CD14-positive monocyte (primary cell): ENCODE measurements around the gene SLC25A33. TPM values are rescaled to one million over a fixed set of nuclear protein-coding genes. Genes with fewer than 3 reads are reported as not detected.
A peak's percentile ranks its signal among the peaks of the same experiment; 100 is the strongest.

Experiments used
- DNase-seq, 3 donors: peaks; one replicate each; pipeline ENCODE4 v3.0.0-alpha.2; 2011 to 2022
- H2AFZ ChIP-seq: 2 replicates; pipeline ENCODE4 v1.6.0; 2012; ENCODE audit warnings: mild to moderate bottlenecking, low read depth, low read length, inconsistent platforms; ENCODE audit not compliant: insufficient read depth, poor library complexity, severe bottlenecking
- H3K27ac ChIP-seq, 2 donors: 1 replicate in 1 of 2; 2 replicates in 1 of 2; pipeline ENCODE4 v1.5.1; 2012 to 2013; ENCODE audit warnings: low read length in 2 of 2, control low read depth in 1 of 2, inconsistent platforms in 1 of 2, low read depth in 1 of 2, mild to moderate bottlenecking in 1 of 2
- H3K27me3 ChIP-seq, 2 donors: one replicate each; pipeline versions ENCODE4 v1.6.0 to v1.6.1; 2011 to 2013; ENCODE audit warnings: low read length in 2 of 2; ENCODE audit not compliant: control insufficient read depth in 2 of 2, insufficient read depth in 2 of 2
- H3K36me3 ChIP-seq, 2 donors: replicated peaks in 1 of 2; 1 replicate in 1 of 2; 2 replicates in 1 of 2; pipeline versions ENCODE4 v1.5.1 to v1.6.1; 2012 to 2013; ENCODE audit warnings: low read length in 2 of 2, control low read depth in 1 of 2, inconsistent platforms in 1 of 2, mild to moderate bottlenecking in 1 of 2; ENCODE audit not compliant: insufficient read depth in 2 of 2, control insufficient read depth in 1 of 2
- H3K4me1 ChIP-seq, 2 donors: 1 replicate in 1 of 2; 2 replicates in 1 of 2; pipeline versions ENCODE4 v1.5.1 to v1.6.1; 2012 to 2013; ENCODE audit warnings: low read length in 2 of 2, control low read depth in 1 of 2, inconsistent platforms in 1 of 2, mild to moderate bottlenecking in 1 of 2, moderate library complexity in 1 of 2; ENCODE audit not compliant: insufficient read depth in 2 of 2, control insufficient read depth in 1 of 2
- H3K4me2 ChIP-seq: replicated peaks from 2 replicates; pipeline ENCODE3; 2012; ENCODE audit warnings: low read length, moderate library complexity, mild to moderate bottlenecking; ENCODE audit not compliant: poor library complexity, severe bottlenecking; ENCODE audit errors: extremely low read depth
- H3K4me3 ChIP-seq, 3 experiments: fragments of 200-600 bp in 1 of 3; sonication (generic) in 1 of 3; replicated peaks in 1 of 3; 1 replicate in 2 of 3; 2 replicates in 1 of 3; pipeline ENCODE4 v1.5.1; 2011 to 2013; ENCODE audit warnings: low read length in 3 of 3, mild to moderate bottlenecking in 3 of 3, control low read depth in 2 of 3, low read depth in 2 of 3, inconsistent platforms in 1 of 3, moderate library complexity in 1 of 3
- H3K79me2 ChIP-seq: 2 replicates; pipeline ENCODE4 v1.6.0; 2012; ENCODE audit warnings: mild to moderate bottlenecking, control low read depth, inconsistent platforms, low read length, moderate library complexity; ENCODE audit not compliant: insufficient read depth
- H3K9ac ChIP-seq: 2 replicates; pipeline ENCODE4 v1.6.0; 2017; ENCODE audit warnings: low read length, mild to moderate bottlenecking; ENCODE audit not compliant: insufficient read depth, poor library complexity, severe bottlenecking
- H3K9me3 ChIP-seq, 2 donors: replicated peaks in 1 of 2; 1 replicate in 1 of 2; 2 replicates in 1 of 2; pipeline versions ENCODE4 v1.5.1 to v1.6.1; 2012 to 2013; ENCODE audit warnings: low read length in 2 of 2, control low read depth in 1 of 2; ENCODE audit not compliant: control insufficient read depth in 1 of 2, insufficient read depth in 1 of 2
- H4K20me1 ChIP-seq: 2 replicates; pipeline ENCODE4 v1.6.0; 2012; ENCODE audit warnings: mild to moderate bottlenecking, low read length, control low read depth, moderate library complexity; ENCODE audit not compliant: insufficient read depth
- H3K27ac Mint-ChIP-seq, 7 donors: one replicate each; pipeline ENCODE4 v1.8.0; 2020; ENCODE audit warnings: mild to moderate bottlenecking in 7 of 7, mixed read lengths in 7 of 7, moderate library complexity in 6 of 7, inconsistent platforms in 2 of 7
- H3K27me3 Mint-ChIP-seq, 3 donors: one replicate each; pipeline ENCODE4 v1.8.0; 2021 to 2022; ENCODE audit warnings: low read depth in 3 of 3, mild to moderate bottlenecking in 3 of 3, mixed read lengths in 3 of 3, moderate library complexity in 3 of 3, inconsistent platforms in 1 of 3
- H3K36me3 Mint-ChIP-seq, 2 donors: one replicate each; pipeline ENCODE4 v1.8.0; 2020; ENCODE audit warnings: mixed read lengths in 2 of 2, inconsistent platforms in 1 of 2, mild to moderate bottlenecking in 1 of 2
- H3K4me1 Mint-ChIP-seq: one replicate; pipeline ENCODE4 v1.8.0; 2020; ENCODE audit warnings: mild to moderate bottlenecking, mixed read lengths
- H3K4me3 Mint-ChIP-seq, 2 donors: one replicate each; pipeline ENCODE4 v1.8.0; 2020; ENCODE audit warnings: mild to moderate bottlenecking in 2 of 2, mixed read lengths in 2 of 2, moderate library complexity in 1 of 2
- H3K9me3 Mint-ChIP-seq, 7 donors: one replicate each; pipeline ENCODE4 v1.8.0; 2020 to 2022; ENCODE audit warnings: mixed read lengths in 7 of 7, mild to moderate bottlenecking in 6 of 7, moderate library complexity in 6 of 7, inconsistent platforms in 2 of 7
- CTCF ChIP-seq: fragments of 200-600 bp; IDR thresholded peaks from one replicate; pipeline ENCODE4 v1.8.0; 2022; ENCODE audit warnings: antibody characterized with exemption, mild to moderate bottlenecking
- WGBS: methylation state at CpG from one replicate; pipeline ENCODE4 v1.1.5; 2013; ENCODE audit warnings: missing lambda C conversion rate; ENCODE audit not compliant: insufficient coverage; 5-methylcytosine and 5-hydroxymethylcytosine counted together
- intact Hi-C, 2 donors: fragments of 100-400 bp; cut with micrococcal nuclease; formaldehyde crosslinking; loops; one replicate each; pipeline versions ENCODE4 v1.15.0 to v1.15.1; 2023
- polyA plus RNA-seq, 3 donors: library from polyadenylated mRNA; depleted of rRNA in 1 of 3; unstranded in 2 of 3; stranded (reverse) in 1 of 3; fragments of 300-500 nt in 2 of 3; fragments of >200 nt in 1 of 3; fragmentation: Illumina TruSeq in 2 of 3; gene quantifications; 1 replicate in 2 of 3; 2 replicates in 1 of 3; pipeline ENCODE4 v1.2.3, GENCODE V29; 2012 to 2021

The SLC25A33 gene
- polyA plus RNA-seq, 3 donors: 2.3 to 6.4 (median 4.4) TPM

GRCh38 chr1:9603766-9604753 is 64.8 kb downstream of the SLC25A33 start:
- H2AFZ ChIP-seq: no peak overlapping the region
- H3K9ac ChIP-seq: no peak overlapping the region
- no peak overlapping the region for H3K4me3 Mint-ChIP-seq
- no peaks in the 10 kb centered on the region for H4K20me1 ChIP-seq
- H3K36me3 Mint-ChIP-seq: peaks cover 18 to 62% of the 10 kb centered on the region in 2 donors
- no peak overlapping the region for H3K27ac Mint-ChIP-seq
- TF ChIP-seq CTCF: no peak
- H3K27me3 ChIP-seq: no peaks in the 10 kb centered on the region
- H3K4me2 ChIP-seq: no peak overlapping the region
- H3K27me3 Mint-ChIP-seq: peaks cover 0 to 2% (median 0%) of the 10 kb centered on the region in 3 donors
- no peaks in the 10 kb centered on the region for H3K9me3 ChIP-seq
- intact Hi-C loops: no loop called here
- no peak overlapping the region for H3K27ac ChIP-seq
- no peaks in the 10 kb centered on the region for H3K79me2 ChIP-seq
- WGBS: 92% methylated on average over 24 of the region's 42 CpGs
- H3K4me1 Mint-ChIP-seq: no peaks in the 10 kb centered on the region
- no peak overlapping the region for H3K4me3 ChIP-seq
- H3K36me3 ChIP-seq: peaks cover 31 to 65% of the 10 kb centered on the region in 2 donors
- no peaks in the 10 kb centered on the region for H3K9me3 Mint-ChIP-seq
- DNase-seq: no peak
- H3K4me1 ChIP-seq: no peaks in the 10 kb centered on the region

- 92% methylated on average over 8 of the region's 15 CpGs for WGBS
Measured at GRCh38 chr1:9604836-9605235, 65.6 kb downstream of the SLC25A33 start.

More at GRCh38 chr1:9604836-9605235, 65.6 kb downstream of the SLC25A33 start:
- no peak overlapping the region for H3K4me3 ChIP-seq
- Mint-ChIP-seq H3K4me1 (no peaks in the 10 kb centered on the region), H3K27ac (peak overlapping the region in 1 of 7 donors; percentile 10), H3K36me3 (peaks cover 23 to 60% of the 10 kb centered on the region in 2 donors), H3K4me3 (no peak overlapping the region), H3K9me3 (no peaks in the 10 kb centered on the region), H3K27me3 (peaks cover 0 to 2% (median 0%) of the 10 kb centered on the region in 3 donors)
- H3K9me3 ChIP-seq: no peaks in the 10 kb centered on the region
- TF ChIP-seq CTCF: no peak
- no peaks in the 10 kb centered on the region for H3K27me3 ChIP-seq
- no peaks in the 10 kb centered on the region for H3K79me2 ChIP-seq
- no peak for DNase-seq
- no peaks in the 10 kb centered on the region for H4K20me1 ChIP-seq
- H2AFZ ChIP-seq: no peak overlapping the region
- intact Hi-C loops: no loop called here
- H3K9ac ChIP-seq: no peak overlapping the region
- H3K36me3 ChIP-seq: peaks cover 33 to 66% of the 10 kb centered on the region in 2 donors
- no peaks in the 10 kb centered on the region for H3K4me1 ChIP-seq
- no peak overlapping the region for H3K4me2 ChIP-seq
- H3K27ac ChIP-seq: no peak overlapping the region
